ENCODE data around the gene IFITM2. TPM values are rescaled to one million over a fixed set of nuclear protein-coding genes. Genes with fewer than 3 reads are reported as not detected.
"Not testable (repeated sequence)": the region's sequence is repeated elsewhere in the genome, so short reads cannot be mapped to it uniquely, and the experiment has no call there.

IFITM2 gene
- total RNA-seq, 1 experiment from 2014 or later = 44.7 TPM

- no peak for DNase-seq (ENCODE audit: extremely low read depth, low read depth)
Observed at GRCh38 chr11:335779-336658, 28.4 kb downstream of the IFITM2 start.

GRCh38 chr11:336659-337198 lies 29.1 kb downstream of the IFITM2 start:
- DNase-seq (ENCODE audit: extremely low read depth, low read depth) = no peak

- no peak for DNase-seq (ENCODE audit: extremely low read depth, low read depth)
Observed at GRCh38 chr11:337711-338110, 30.1 kb downstream of the IFITM2 start.

GRCh38 chr11:339963-340362 lies 32.3 kb downstream of the IFITM2 start:
- DNase-seq (ENCODE audit: extremely low read depth, low read depth) = no peak

- DNase-seq (ENCODE audit: extremely low read depth, low read depth) = no peak
Observed at GRCh38 chr11:340539-341512, 33.2 kb downstream of the IFITM2 start.

GRCh38 chr11:342328-342727 lies 34.7 kb downstream of the IFITM2 start:
- DNase-seq (ENCODE audit: extremely low read depth, low read depth) = no peak

- no peak for DNase-seq (ENCODE audit: extremely low read depth, low read depth)
Observed at GRCh38 chr11:344836-345578, 37.4 kb downstream of the IFITM2 start.

GRCh38 chr11:346529-346928 lies 38.9 kb downstream of the IFITM2 start:
- DNase-seq (ENCODE audit: extremely low read depth, low read depth) = no peak

- not testable (repeated sequence) for DNase-seq (ENCODE audit: extremely low read depth, low read depth)
Observed at GRCh38 chr11:349270-349954, 41.8 kb downstream of the IFITM2 start.

GRCh38 chr11:350033-350722 lies 42.6 kb downstream of the IFITM2 start:
- DNase-seq (ENCODE audit: extremely low read depth, low read depth) = not testable (repeated sequence)

GRCh38 chr11:350723-351255 lies 43.2 kb downstream of the IFITM2 start:
- no peak for DNase-seq (ENCODE audit: extremely low read depth, low read depth)

GRCh38 chr11:351411-351810 lies 43.8 kb downstream of the IFITM2 start:
- no peak for DNase-seq (ENCODE audit: extremely low read depth, low read depth)

- DNase-seq (ENCODE audit: extremely low read depth, low read depth) = no peak
Observed at GRCh38 chr11:352456-353031, 44.9 kb downstream of the IFITM2 start.

GRCh38 chr11:353179-353873 lies 45.7 kb downstream of the IFITM2 start:
- no peak for DNase-seq (ENCODE audit: extremely low read depth, low read depth)

- DNase-seq (ENCODE audit: extremely low read depth, low read depth) = peak; percentile 87
Observed at GRCh38 chr11:355581-356458, 48.2 kb downstream of the IFITM2 start.

GRCh38 chr11:356610-357009 lies 49.0 kb downstream of the IFITM2 start:
- DNase-seq (ENCODE audit: extremely low read depth, low read depth) = no peak

GRCh38 chr11:357582-357981 lies 50.0 kb downstream of the IFITM2 start:
- DNase-seq (ENCODE audit: extremely low read depth, low read depth) = no peak
